Measurements from ENCODE around the gene TUBB4A.
"Not testable (repeated sequence)": the region's sequence is repeated elsewhere in the genome, so short reads cannot be mapped to it uniquely, and the experiment has no call there.

TUBB4A gene

DNA sequence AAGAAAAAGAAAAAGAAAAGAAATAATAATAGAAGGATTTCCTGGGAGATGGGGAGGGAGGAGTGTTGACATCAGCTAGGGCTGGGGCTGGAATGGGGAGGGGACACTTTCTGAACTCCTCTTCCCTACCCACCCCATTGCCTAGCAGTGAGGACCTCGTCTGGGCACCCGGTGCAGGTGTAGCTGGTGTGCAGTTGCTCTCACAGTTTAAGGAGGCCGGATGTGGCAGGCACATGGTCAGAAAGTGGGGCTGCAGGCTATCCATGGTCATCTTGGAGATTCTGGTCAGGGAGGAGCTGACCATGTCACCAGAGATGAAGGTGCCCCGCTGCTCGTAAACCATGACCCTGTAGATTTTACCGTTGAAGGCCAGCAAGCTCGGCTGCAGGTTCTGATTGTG lies 8.5 kb upstream of the TUBB4A start:
- Histone ChIP-seq H3K4me3 (ENCODE audit: low read depth, low read length, poor library complexity, severe bottlenecking) (no peak overlapping the region), H2AFZ (ENCODE audit: low read length) (no peak overlapping the region), H3K36me3 (ENCODE audit: insufficient read depth, low read length) (no peaks in the 10 kb centered on the region), H3K4me1 (ENCODE audit: insufficient read depth, low read length, severe bottlenecking) (peaks cover 26% of the 10 kb centered on the region), H3K9ac (ENCODE audit: low read length) (no peak overlapping the region), H3K4me2 (ENCODE audit: low read length) (no peak overlapping the region), H3K27me3 (ENCODE audit: insufficient read depth, low read length) (no peaks in the 10 kb centered on the region), H3F3A (ENCODE audit: insufficient read depth, low read length) (no peaks in the 10 kb centered on the region), H3K9me2 (ENCODE audit: low read depth, low read length) (no peaks in the 10 kb centered on the region), H3K27ac (ENCODE audit: low read depth, low read length, poor library complexity, severe bottlenecking) (no peak overlapping the region), H3K9me3 (ENCODE audit: low read length) (no peaks in the 10 kb centered on the region), H3K79me2 (ENCODE audit: insufficient read depth, low read length) (no peaks in the 10 kb centered on the region), H4K20me1 (ENCODE audit: insufficient read depth, low read length) (no peaks in the 10 kb centered on the region)
- TF ChIP-seq EZH2 (IDR thresholded peaks at IDR 0.05; ENCODE audit: borderline replicate concordance, low read length) = no peak
- TF ChIP-seq, protein P1, sequence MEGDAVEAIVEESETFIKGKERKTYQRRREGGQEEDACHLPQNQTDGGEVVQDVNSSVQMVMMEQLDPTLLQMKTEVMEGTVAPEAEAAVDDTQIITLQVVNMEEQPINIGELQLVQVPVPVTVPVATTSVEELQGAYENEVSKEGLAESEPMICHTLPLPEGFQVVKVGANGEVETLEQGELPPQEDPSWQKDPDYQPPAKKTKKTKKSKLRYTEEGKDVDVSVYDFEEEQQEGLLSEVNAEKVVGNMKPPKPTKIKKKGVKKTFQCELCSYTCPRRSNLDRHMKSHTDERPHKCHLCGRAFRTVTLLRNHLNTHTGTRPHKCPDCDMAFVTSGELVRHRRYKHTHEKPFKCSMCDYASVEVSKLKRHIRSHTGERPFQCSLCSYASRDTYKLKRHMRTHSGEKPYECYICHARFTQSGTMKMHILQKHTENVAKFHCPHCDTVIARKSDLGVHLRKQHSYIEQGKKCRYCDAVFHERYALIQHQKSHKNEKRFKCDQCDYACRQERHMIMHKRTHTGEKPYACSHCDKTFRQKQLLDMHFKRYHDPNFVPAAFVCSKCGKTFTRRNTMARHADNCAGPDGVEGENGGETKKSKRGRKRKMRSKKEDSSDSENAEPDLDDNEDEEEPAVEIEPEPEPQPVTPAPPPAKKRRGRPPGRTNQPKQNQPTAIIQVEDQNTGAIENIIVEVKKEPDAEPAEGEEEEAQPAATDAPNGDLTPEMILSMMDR (IDR thresholded peaks at IDR 0.05; ENCODE audit: low read length) = no peak; the same call in 1 of the 2 replicates

DNA sequence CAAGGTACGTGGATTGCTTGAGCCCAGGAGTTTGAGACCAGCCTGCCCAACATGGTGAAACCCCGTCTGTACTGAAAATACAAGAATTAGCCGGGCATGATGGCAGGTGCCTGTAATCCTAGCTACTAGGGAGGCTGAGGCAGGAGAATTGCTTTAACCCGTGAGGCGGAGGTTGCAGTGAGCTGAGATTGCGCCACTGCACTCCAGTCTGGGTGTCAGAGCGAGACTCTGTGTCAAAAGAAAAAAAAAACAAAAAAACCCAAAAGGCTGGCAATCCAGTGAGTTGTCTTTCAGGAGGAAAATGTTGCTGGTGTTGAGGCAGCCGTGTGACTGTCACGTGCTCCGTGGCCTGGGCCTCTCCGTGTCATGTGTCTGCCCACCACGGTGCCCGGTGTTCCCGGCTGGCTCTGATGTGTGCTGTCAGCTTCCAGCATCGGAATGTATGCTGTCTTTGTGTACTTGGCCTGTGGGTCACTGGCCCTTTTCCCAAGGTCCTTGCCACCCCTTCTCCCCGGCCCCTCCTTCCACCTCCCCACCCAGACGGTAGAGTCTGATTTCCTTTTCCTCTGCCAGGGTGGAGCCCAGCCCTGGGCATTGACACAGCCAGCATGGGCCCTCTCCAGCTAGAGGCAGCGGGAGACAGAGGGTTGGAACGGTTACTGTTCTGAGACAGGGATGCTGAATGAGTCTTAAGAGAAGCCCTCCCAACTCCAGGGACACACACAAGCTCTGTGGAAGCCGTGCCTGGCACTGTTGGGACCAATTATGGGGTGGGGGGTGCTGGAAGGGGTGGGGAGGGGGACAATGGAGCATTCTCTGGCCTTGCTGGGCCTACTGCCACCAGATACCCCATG lies 7.2 kb upstream of the TUBB4A start:
- Histone ChIP-seq H3K9me3 (ENCODE audit: low read length) (no peaks in the 10 kb centered on the region), H4K20me1 (ENCODE audit: insufficient read depth, low read length) (no peaks in the 10 kb centered on the region), H3F3A (ENCODE audit: insufficient read depth, low read length) (no peaks in the 10 kb centered on the region), H3K27me3 (ENCODE audit: insufficient read depth, low read length) (no peaks in the 10 kb centered on the region), H3K36me3 (ENCODE audit: insufficient read depth, low read length) (no peaks in the 10 kb centered on the region), H3K4me2 (ENCODE audit: low read length) (no peak overlapping the region), H3K27ac (ENCODE audit: low read depth, low read length, poor library complexity, severe bottlenecking) (peak overlapping the region; percentile 71), H3K9me2 (ENCODE audit: low read depth, low read length) (no peaks in the 10 kb centered on the region), H2AFZ (ENCODE audit: low read length) (no peak overlapping the region), H3K79me2 (ENCODE audit: insufficient read depth, low read length) (no peaks in the 10 kb centered on the region), H3K4me1 (ENCODE audit: insufficient read depth, low read length, severe bottlenecking) (peaks cover 33% of the 10 kb centered on the region), H3K9ac (ENCODE audit: low read length) (no peak overlapping the region), H3K4me3 (ENCODE audit: low read depth, low read length, poor library complexity, severe bottlenecking) (no peak overlapping the region)
- TF ChIP-seq, protein P1 (IDR thresholded peaks at IDR 0.05; ENCODE audit: low read length) = no peak
- no peak for TF ChIP-seq EZH2 (IDR thresholded peaks at IDR 0.05; ENCODE audit: borderline replicate concordance, low read length)

GRCh38 chr19:6508028-6508771 lies 6.1 kb upstream of the TUBB4A start:
- H3F3A ChIP-seq (ENCODE audit: insufficient read depth, low read length); H4K20me1 ChIP-seq (ENCODE audit: insufficient read depth, low read length); H3K4me2 ChIP-seq (ENCODE audit: low read length); H3K9ac ChIP-seq (ENCODE audit: low read length); H3K9me2 ChIP-seq (ENCODE audit: low read depth, low read length); H2AFZ ChIP-seq (ENCODE audit: low read length); H3K79me2 ChIP-seq (ENCODE audit: insufficient read depth, low read length); H3K4me3 ChIP-seq (ENCODE audit: low read depth, low read length, poor library complexity, severe bottlenecking); H3K27me3 ChIP-seq (ENCODE audit: insufficient read depth, low read length); H3K36me3 ChIP-seq (ENCODE audit: insufficient read depth, low read length); H3K9me3 ChIP-seq (ENCODE audit: low read length): not testable (repeated sequence)
- Histone ChIP-seq H3K27ac (ENCODE audit: low read depth, low read length, poor library complexity, severe bottlenecking) (peak overlapping the region; percentile 71), H3K4me1 (ENCODE audit: insufficient read depth, low read length, severe bottlenecking) (peaks cover 38% of the 10 kb centered on the region)
